H9 (cell line): ENCODE results near the gene SLC17A7. TPM values are rescaled to one million over a fixed set of nuclear protein-coding genes. Genes with fewer than 3 reads are reported as not detected.
A peak's percentile ranks its signal among the peaks of the same experiment; 100 is the strongest.

Source experiments
- DNase-seq: peaks from one replicate; pipeline ENCODE4 v3.0.0-alpha.2; 2017
- H2AFZ ChIP-seq: one replicate; pipeline ENCODE4 v1.6.1; 2013; ENCODE audit warnings: mild to moderate bottlenecking, low read length, control low read depth, moderate library complexity
- H2AK5ac ChIP-seq: 2 replicates; pipeline ENCODE4 v1.6.1; 2013; ENCODE audit warnings: low read length, control low read depth, mixed read lengths; ENCODE audit not compliant: insufficient read length
- H2BK120ac ChIP-seq: one replicate; pipeline ENCODE4 v1.6.1; 2013; ENCODE audit warnings: low read depth, mild to moderate bottlenecking, low read length, control low read depth, inconsistent platforms; ENCODE audit not compliant: poor library complexity, severe bottlenecking
- H2BK12ac ChIP-seq: 2 replicates; pipeline ENCODE4 v1.6.1; 2013; ENCODE audit warnings: low read length, control low read depth, mixed read lengths, low read depth; ENCODE audit not compliant: insufficient read length
- H2BK15ac ChIP-seq: 2 replicates; pipeline ENCODE4 v1.6.1; 2013; ENCODE audit warnings: low read depth, low read length, control low read depth
- H2BK20ac ChIP-seq: one replicate; pipeline ENCODE4 v1.6.1; 2013; ENCODE audit warnings: low read depth, mild to moderate bottlenecking, low read length, control low read depth, inconsistent platforms; ENCODE audit not compliant: poor library complexity, severe bottlenecking
- H2BK5ac ChIP-seq: 2 replicates; pipeline ENCODE4 v1.6.1; 2013; ENCODE audit warnings: low read length, control low read depth, mixed read lengths; ENCODE audit not compliant: insufficient read length
- H3K14ac ChIP-seq: 2 replicates; pipeline ENCODE4 v1.6.1; 2013; ENCODE audit warnings: low read length, control low read depth; ENCODE audit not compliant: insufficient read depth
- H3K18ac ChIP-seq: 2 replicates; pipeline ENCODE4 v1.6.1; 2013; ENCODE audit warnings: low read depth, mild to moderate bottlenecking, mixed read lengths, low read length, control low read depth; ENCODE audit not compliant: insufficient read length
- H3K23ac ChIP-seq: 2 replicates; pipeline ENCODE4 v1.6.1; 2013; ENCODE audit warnings: low read length, control low read depth, mixed read lengths, low read depth; ENCODE audit not compliant: insufficient read length
- H3K23me2 ChIP-seq: 2 replicates; pipeline ENCODE4 v1.6.1; 2013; ENCODE audit warnings: low read depth, mild to moderate bottlenecking, mixed read lengths, low read length, control low read depth; ENCODE audit not compliant: insufficient read length, poor library complexity, severe bottlenecking
- H3K27ac ChIP-seq: 2 replicates; pipeline ENCODE4 v1.5.1; 2013; ENCODE audit warnings: low read length, control low read depth, mixed read lengths, low read depth; ENCODE audit not compliant: insufficient read length
- H3K27me3 ChIP-seq: 2 replicates; pipeline ENCODE4 v1.6.1; 2013; ENCODE audit warnings: low read length, control low read depth, inconsistent platforms; ENCODE audit not compliant: insufficient read depth
- H3K4ac ChIP-seq: 2 replicates; pipeline ENCODE4 v1.6.1; 2013; ENCODE audit warnings: low read depth, mild to moderate bottlenecking, control low read depth, inconsistent platforms, low read length, moderate library complexity
- H3K4me1 ChIP-seq: 2 replicates; pipeline ENCODE4 v1.6.1; 2013; ENCODE audit warnings: low read length, control low read depth, inconsistent platforms; ENCODE audit not compliant: insufficient read depth
- H3K4me2 ChIP-seq: 2 replicates; pipeline ENCODE4 v1.6.1; 2013; ENCODE audit warnings: low read length, control low read depth, mixed read lengths; ENCODE audit not compliant: insufficient read length, insufficient read depth
- H3K56ac ChIP-seq: 2 replicates; pipeline ENCODE4 v1.6.1; 2013; ENCODE audit warnings: low read depth, mild to moderate bottlenecking, mixed read lengths, low read length, control low read depth; ENCODE audit not compliant: insufficient read length
- H3K79me1 ChIP-seq: 2 replicates; pipeline ENCODE4 v1.6.1; 2013; ENCODE audit warnings: low read depth, mild to moderate bottlenecking, moderate library complexity, low read length, control low read depth, inconsistent platforms; ENCODE audit not compliant: insufficient read depth, poor library complexity, severe bottlenecking
- H3K79me2 ChIP-seq: 2 replicates; pipeline ENCODE4 v1.6.1; 2013; ENCODE audit warnings: low read length, control low read depth, inconsistent platforms; ENCODE audit not compliant: insufficient read depth
- H3K9ac ChIP-seq: 2 replicates; pipeline ENCODE4 v1.6.1; 2013; ENCODE audit warnings: low read length, control low read depth, mixed read lengths; ENCODE audit not compliant: insufficient read length; ENCODE audit errors: extremely low read depth
- H3K9me3 ChIP-seq: one replicate; pipeline ENCODE4 v1.6.1; 2013; ENCODE audit warnings: low read depth, low read length, inconsistent platforms; ENCODE audit not compliant: control insufficient read depth
- H3T11ph ChIP-seq: one replicate; pipeline ENCODE4 v1.6.1; 2013; ENCODE audit warnings: mild to moderate bottlenecking, low read length, control low read depth, inconsistent platforms
- H4K20me1 ChIP-seq: one replicate; pipeline ENCODE4 v1.6.1; 2013; ENCODE audit not compliant: control insufficient read depth, insufficient read length, insufficient read depth
- H4K5ac ChIP-seq: 2 replicates; pipeline ENCODE4 v1.6.1; 2013; ENCODE audit warnings: low read depth, mild to moderate bottlenecking, mixed read lengths, low read length, control low read depth; ENCODE audit not compliant: insufficient read length
- H4K8ac ChIP-seq: replicated peaks from 2 replicates; pipeline ENCODE4 v1.6.1; 2013; ENCODE audit warnings: low read length, control low read depth, mixed read lengths, low read depth; ENCODE audit not compliant: insufficient read length
- H4K91ac ChIP-seq: 2 replicates; pipeline ENCODE4 v1.6.1; 2013; ENCODE audit warnings: low read depth, mild to moderate bottlenecking, moderate library complexity, mixed read lengths, low read length, control low read depth; ENCODE audit not compliant: insufficient read length
- H3K27ac Mint-ChIP-seq, 3 experiments: 2 replicates in 2 of 3; 3 replicates in 1 of 3; pipeline ENCODE4 v1.8.0; 2020 to 2021; ENCODE audit warnings: mixed read lengths in 3 of 3, mild to moderate bottlenecking in 1 of 3, moderate library complexity in 1 of 3
- H3K27me3 Mint-ChIP-seq: 2 replicates; pipeline ENCODE4 v1.8.0; 2021; ENCODE audit warnings: low read depth, mild to moderate bottlenecking, moderate library complexity, mixed read lengths
- H3K36me3 Mint-ChIP-seq, 3 experiments: 2 replicates in 2 of 3; 3 replicates in 1 of 3; pipeline ENCODE4 v1.8.0; 2020 to 2021; ENCODE audit warnings: low read depth in 3 of 3, mixed read lengths in 3 of 3; ENCODE audit not compliant: insufficient read depth in 1 of 3
- H3K4me1 Mint-ChIP-seq, 2 experiments: 2 replicates each; pipeline ENCODE4 v1.8.0; 2020; ENCODE audit warnings: mixed read lengths in 2 of 2
- H3K4me3 Mint-ChIP-seq, 2 experiments: 2 replicates in 1 of 2; 3 replicates in 1 of 2; pipeline ENCODE4 v1.8.0; 2020 to 2021; ENCODE audit warnings: mild to moderate bottlenecking in 2 of 2, mixed read lengths in 2 of 2, moderate library complexity in 1 of 2
- H3K9me3 Mint-ChIP-seq, 2 experiments: 2 replicates in 1 of 2; 3 replicates in 1 of 2; pipeline ENCODE4 v1.8.0; 2020; ENCODE audit warnings: mild to moderate bottlenecking in 2 of 2, mixed read lengths in 2 of 2, moderate library complexity in 1 of 2
- CTCF ChIP-seq: fragments of 200-600 bp; sonication (generic); conservative IDR thresholded peaks from 3 replicates; pipeline ENCODE4 v1.8.0; 2021; ENCODE audit warnings: antibody characterized with exemption, mild to moderate bottlenecking
- WGBS: extraction: QIAGEN DNeasy Blood & Tissue Kit; methylation state at CpG from one replicate; pipeline ENCODE4 v1.1.7; 2013; ENCODE audit warnings: missing lambda C conversion rate, low lambda C conversion rate, mixed read lengths; ENCODE audit not compliant: insufficient read length; ENCODE audit errors: extremely low coverage; 5-methylcytosine and 5-hydroxymethylcytosine counted together
- total RNA-seq: library from RNA; stranded (reverse); gene quantifications from 2 replicates; pipeline ENCODE4 v1.2.1, GENCODE V29; 2021

The SLC17A7 gene
- total RNA-seq, 1 experiment from 2014 or later: 1.3 TPM

GRCh38 chr19:49413348-49413747 lies 28.0 kb downstream of the SLC17A7 start:
- no peak overlapping the region for H4K8ac ChIP-seq
- no peak overlapping the region for H3K9ac ChIP-seq
- peaks cover 5% of the 10 kb centered on the region for H3K23me2 ChIP-seq
- no peak overlapping the region for H3K27ac ChIP-seq
- H4K20me1 ChIP-seq: no peaks in the 10 kb centered on the region
- no peak overlapping the region for H3K4me3 Mint-ChIP-seq
- H3T11ph ChIP-seq: no peak overlapping the region
- no peaks in the 10 kb centered on the region for H3K27me3 ChIP-seq
- H3K36me3 Mint-ChIP-seq: no peaks in the 10 kb centered on the region; a peak in 1 of 7 replicates
- H3K9me3 ChIP-seq: no peaks in the 10 kb centered on the region
- WGBS: no CpG with 5 or more reads among the region's 9 CpGs
- no peak overlapping the region for H2AFZ ChIP-seq
- DNase-seq: no peak
- H3K4ac ChIP-seq: no peak overlapping the region
- TF ChIP-seq CTCF: no peak
- no peak overlapping the region for H3K18ac ChIP-seq
- no peak overlapping the region for H2BK15ac ChIP-seq
- no peak overlapping the region for H2BK12ac ChIP-seq
- no peak overlapping the region for H3K14ac ChIP-seq
- H3K4me1 Mint-ChIP-seq: peaks cover 50 to 62% of the 10 kb centered on the region in 2 experiments
- H3K4me2 ChIP-seq: no peak overlapping the region
- H4K5ac ChIP-seq: no peak overlapping the region
- no peaks in the 10 kb centered on the region for H3K79me1 ChIP-seq
- H2AK5ac ChIP-seq: no peak overlapping the region
- peak overlapping the region in 1 of 3 experiments; percentile 2; a peak in 1 of 7 replicates for H3K27ac Mint-ChIP-seq
- no peaks in the 10 kb centered on the region for H3K79me2 ChIP-seq
- H3K27me3 Mint-ChIP-seq: peaks cover 11% of the 10 kb centered on the region
- H2BK120ac ChIP-seq: no peak overlapping the region
- no peak overlapping the region for H2BK5ac ChIP-seq
- no peaks in the 10 kb centered on the region for H3K4me1 ChIP-seq
- no peak overlapping the region for H4K91ac ChIP-seq
- no peak overlapping the region for H3K23ac ChIP-seq
- H3K9me3 Mint-ChIP-seq: no peaks in the 10 kb centered on the region; a peak in 1 of 5 replicates
- H2BK20ac ChIP-seq: no peak overlapping the region
- no peak overlapping the region for H3K56ac ChIP-seq
